RWPE2 (cell line): ENCODE results near the gene LRRC74B.
A peak's percentile ranks its signal among the peaks of the same experiment; 100 is the strongest.
"Not testable (repeated sequence)": the region's sequence is repeated elsewhere in the genome, so short reads cannot be mapped to it uniquely, and the experiment has no call there.

Source experiments
- ATAC-seq: fragments of 200-7000 bp; cut with Tn5 transposase; 3 replicates; pipeline ENCODE4 v1.9.1; 2021; ENCODE audit warnings: low read depth
- DNase-seq: peaks from one replicate; pipeline ENCODE4 v3.0.0-alpha.2; 2020; ENCODE audit warnings: low spot score
- H3K27ac ChIP-seq: fragments of 450-650 bp; 2 replicates; pipeline ENCODE4 v1.5.1; 2017; ENCODE audit warnings: mild to moderate bottlenecking; ENCODE audit not compliant: poor library complexity, severe bottlenecking
- H3K27me3 ChIP-seq: fragments of 250-450 bp; sonication (Bioruptor Pico); 2 replicates; pipeline ENCODE4 v1.5.1; 2021; ENCODE audit warnings: mild to moderate bottlenecking, moderate library complexity; ENCODE audit not compliant: insufficient read depth, poor library complexity, severe bottlenecking
- H3K36me3 ChIP-seq: fragments of 250-450 bp; sonication (Bioruptor Pico); 2 replicates; pipeline ENCODE4 v1.5.1; 2020; ENCODE audit warnings: low read depth, mild to moderate bottlenecking, moderate library complexity
- H3K4me1 ChIP-seq: fragments of 250-450 bp; sonication (Bioruptor Pico); 2 replicates; pipeline ENCODE4 v1.5.1; 2021; ENCODE audit warnings: mild to moderate bottlenecking, moderate library complexity; ENCODE audit not compliant: insufficient read depth, poor library complexity, severe bottlenecking
- H3K4me3 ChIP-seq: fragments of 250-450 bp; sonication (Bioruptor Pico); 2 replicates; pipeline ENCODE4 v1.5.1; 2021; ENCODE audit warnings: mild to moderate bottlenecking, moderate library complexity; ENCODE audit not compliant: severe bottlenecking
- H3K9me3 ChIP-seq: fragments of 250-450 bp; sonication (Bioruptor Pico); 2 replicates; pipeline ENCODE4 v1.5.1; 2021; ENCODE audit warnings: mild to moderate bottlenecking, moderate library complexity; ENCODE audit not compliant: severe bottlenecking
- TF ChIP-seq, protein P1 (sequence below): fragments of 450-650 bp; IDR thresholded peaks from one replicate; pipeline ENCODE4 v1.5.1; 2017; ENCODE audit warnings: mild to moderate bottlenecking, moderate library complexity; ENCODE audit not compliant: poor library complexity, severe bottlenecking

The LRRC74B gene

GRCh38 chr22:21094911-21095772, 49.4 kb downstream of the LRRC74B start:
- H3K36me3 ChIP-seq, result no peaks in the 10 kb centered on the region
- peaks cover 1% of the 10 kb centered on the region for H3K9me3 ChIP-seq
- no peak overlapping the region for H3K4me3 ChIP-seq
- ATAC-seq, result no peak
- H3K4me1 ChIP-seq, result no peaks in the 10 kb centered on the region
- no peak overlapping the region for H3K27ac ChIP-seq
- H3K27me3 ChIP-seq, result no peaks in the 10 kb centered on the region
- DNase-seq, result no peak
- TF ChIP-seq, protein P1, sequence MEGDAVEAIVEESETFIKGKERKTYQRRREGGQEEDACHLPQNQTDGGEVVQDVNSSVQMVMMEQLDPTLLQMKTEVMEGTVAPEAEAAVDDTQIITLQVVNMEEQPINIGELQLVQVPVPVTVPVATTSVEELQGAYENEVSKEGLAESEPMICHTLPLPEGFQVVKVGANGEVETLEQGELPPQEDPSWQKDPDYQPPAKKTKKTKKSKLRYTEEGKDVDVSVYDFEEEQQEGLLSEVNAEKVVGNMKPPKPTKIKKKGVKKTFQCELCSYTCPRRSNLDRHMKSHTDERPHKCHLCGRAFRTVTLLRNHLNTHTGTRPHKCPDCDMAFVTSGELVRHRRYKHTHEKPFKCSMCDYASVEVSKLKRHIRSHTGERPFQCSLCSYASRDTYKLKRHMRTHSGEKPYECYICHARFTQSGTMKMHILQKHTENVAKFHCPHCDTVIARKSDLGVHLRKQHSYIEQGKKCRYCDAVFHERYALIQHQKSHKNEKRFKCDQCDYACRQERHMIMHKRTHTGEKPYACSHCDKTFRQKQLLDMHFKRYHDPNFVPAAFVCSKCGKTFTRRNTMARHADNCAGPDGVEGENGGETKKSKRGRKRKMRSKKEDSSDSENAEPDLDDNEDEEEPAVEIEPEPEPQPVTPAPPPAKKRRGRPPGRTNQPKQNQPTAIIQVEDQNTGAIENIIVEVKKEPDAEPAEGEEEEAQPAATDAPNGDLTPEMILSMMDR, result no peak

- no peak overlapping the region for H3K4me3 ChIP-seq
- H3K27ac ChIP-seq, result no peak overlapping the region
- TF ChIP-seq, protein P1, result no peak
- no peak for ATAC-seq
- no peaks in the 10 kb centered on the region for H3K36me3 ChIP-seq
- DNase-seq, result no peak
- no peaks in the 10 kb centered on the region for H3K27me3 ChIP-seq
- H3K9me3 ChIP-seq, result peaks cover 1% of the 10 kb centered on the region
- no peaks in the 10 kb centered on the region for H3K4me1 ChIP-seq
Observed at GRCh38 chr22:21095773-21096107, 50.0 kb downstream of the LRRC74B start.

DNA sequence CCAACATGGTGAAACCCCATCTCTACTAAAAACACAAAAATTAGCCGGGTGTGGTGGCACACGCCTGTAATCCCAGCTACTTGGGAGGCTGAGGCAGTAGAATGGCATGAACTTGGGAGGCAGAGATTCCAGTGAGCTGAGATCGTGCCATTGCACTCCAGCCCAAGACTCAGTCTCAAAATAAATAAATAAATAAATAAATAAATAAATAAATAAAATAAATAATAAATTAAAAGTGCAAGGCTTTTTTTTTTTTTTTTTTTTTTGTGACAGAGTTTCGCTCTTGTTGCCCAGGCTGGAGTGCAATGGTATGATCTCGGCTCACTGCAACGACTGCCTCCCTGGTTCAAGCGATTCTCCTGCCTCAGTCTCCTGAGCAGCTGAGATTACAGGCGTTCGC, 51.1 kb downstream of the LRRC74B start:
- ATAC-seq, H3K4me3 ChIP-seq, H3K9me3 ChIP-seq, H3K27ac ChIP-seq, H3K4me1 ChIP-seq, H3K27me3 ChIP-seq, DNase-seq, H3K36me3 ChIP-seq: not testable (repeated sequence)

- TF ChIP-seq, protein P1, result peak; percentile 29
- no peak overlapping the region for H3K27ac ChIP-seq
- DNase-seq, result no peak
- ATAC-seq, result no peak
- H3K27me3 ChIP-seq, result no peaks in the 10 kb centered on the region
- H3K4me1 ChIP-seq, result peaks cover 12% of the 10 kb centered on the region
- H3K9me3 ChIP-seq, result peaks cover 1% of the 10 kb centered on the region
- no peaks in the 10 kb centered on the region for H3K36me3 ChIP-seq
- H3K4me3 ChIP-seq, result no peak overlapping the region
Observed at GRCh38 chr22:21098099-21098671, 52.4 kb downstream of the LRRC74B start.

GRCh38 chr22:21099578-21099977, 53.8 kb downstream of the LRRC74B start:
- H3K4me1 ChIP-seq, result peaks cover 12% of the 10 kb centered on the region
- no peak overlapping the region for H3K4me3 ChIP-seq
- no peaks in the 10 kb centered on the region for H3K9me3 ChIP-seq
- ATAC-seq (no peak), DNase-seq (no peak)
- TF ChIP-seq, protein P1, result no peak
- no peaks in the 10 kb centered on the region for H3K36me3 ChIP-seq
- H3K27ac ChIP-seq, result no peak overlapping the region
- H3K27me3 ChIP-seq, result no peaks in the 10 kb centered on the region
